Non-pigmented ciliary epithelial cell (primary cell): ENCODE data around the gene OR6C2.
"Not testable (repeated sequence)": the region's sequence is repeated elsewhere in the genome, so short reads cannot be mapped to it uniquely, and the experiment has no call there.

Experiments
- DNase-seq: peaks from one replicate; pipeline ENCODE4 v3.0.0-alpha.2; 2010; ENCODE audit warnings: low read depth

The OR6C2 gene

GRCh38 chr12:55443776-55444175, at the start of gene OR6C2:
Gene OR6C2, plus strand, starts transcription at chr12:55444076. Its CDS starts 8,138 bp downstream, at chr12:55452214.
- DNase-seq = no peak

- DNase-seq = no peak
Measured at GRCh38 chr12:55396326-55396725, 47.5 kb upstream of the OR6C2 start.

- DNase-seq = no peak
Measured at GRCh38 chr12:55400229-55400628, 43.6 kb upstream of the OR6C2 start, which contains the start of gene OR6C65. Gene OR6C65, plus strand, starts transcription at chr12:55400529. Its CDS starts 0 bp downstream, at chr12:55400529.

- no peak for DNase-seq
Measured at GRCh38 chr12:55407866-55408265, 36.0 kb upstream of the OR6C2 start.

- not testable (repeated sequence) for DNase-seq
Measured at GRCh38 chr12:55409133-55409532, 34.7 kb upstream of the OR6C2 start.

GRCh38 chr12:55412138-55412537, 31.7 kb upstream of the OR6C2 start:
- DNase-seq = not testable (repeated sequence)

- not testable (repeated sequence) for DNase-seq
Measured at GRCh38 chr12:55413498-55414388, 30.1 kb upstream of the OR6C2 start.

- not testable (repeated sequence) for DNase-seq
Measured at GRCh38 chr12:55414396-55414823, 29.5 kb upstream of the OR6C2 start.

- not testable (repeated sequence) for DNase-seq
Measured at GRCh38 chr12:55414889-55415288, 29.0 kb upstream of the OR6C2 start.

- DNase-seq = no peak
Measured at GRCh38 chr12:55416961-55417360, 26.9 kb upstream of the OR6C2 start.

- no peak for DNase-seq
Measured at GRCh38 chr12:55420307-55420962, 23.4 kb upstream of the OR6C2 start.

GRCh38 chr12:55425954-55426353, 17.9 kb upstream of the OR6C2 start, which contains the start of gene OR6C76:
Gene OR6C76, plus strand, starts transcription at chr12:55426254. Its CDS starts 0 bp downstream, at chr12:55426254.
- DNase-seq = no peak

- DNase-seq = no peak
Measured at GRCh38 chr12:55428331-55429243, 15.3 kb upstream of the OR6C2 start.

GRCh38 chr12:55441233-55441632, 2.6 kb upstream of the OR6C2 start:
- DNase-seq = not testable (repeated sequence)

GRCh38 chr12:55445357-55445756, 1.5 kb downstream of the OR6C2 start:
- DNase-seq = no peak

GRCh38 chr12:55446326-55446725, 2.5 kb downstream of the OR6C2 start:
- DNase-seq = no peak

- DNase-seq = no peak
Measured at GRCh38 chr12:55448825-55449224, 4.9 kb downstream of the OR6C2 start.

GRCh38 chr12:55464926-55465325, 21.1 kb downstream of the OR6C2 start:
- DNase-seq = not testable (repeated sequence)

GRCh38 chr12:55467836-55468235, 24.0 kb downstream of the OR6C2 start:
- no peak for DNase-seq

- no peak for DNase-seq
Measured at GRCh38 chr12:55469291-55469690, 25.4 kb downstream of the OR6C2 start.

- DNase-seq = no peak
Measured at GRCh38 chr12:55470088-55470829, 26.4 kb downstream of the OR6C2 start, which contains the start of gene OR6C70. Gene OR6C70, minus strand, starts transcription at chr12:55470138. Its CDS starts 0 bp downstream, at chr12:55470138.
